Transverse colon (tissue), 4 donors: ENCODE measurements around the gene ZBTB46.

Experiments used
- CTCF ChIP-seq, 5 experiments: fragments of 200-600 bp in 3 of 5; fragments of 450-650 bp in 2 of 5; sonication (generic) in 3 of 5; IDR thresholded peaks; 1 replicate in 2 of 5; 2 replicates in 3 of 5; pipeline ENCODE4 v1.5.1; 2016 to 2017; ENCODE audit warnings: antibody characterized with exemption in 5 of 5, inconsistent platforms in 3 of 5, mild to moderate bottlenecking in 2 of 5, moderate library complexity in 1 of 5
- EP300 ChIP-seq: sonication (generic); formaldehyde crosslinking; IDR thresholded peaks from one replicate; pipeline ENCODE4 v1.6.1; 2017; ENCODE audit warnings: antibody characterized with exemption, low read depth
- POLR2A ChIP-seq: fragments of 450-650 bp; IDR thresholded peaks from one replicate; pipeline ENCODE4 v1.6.1; 2016; ENCODE audit warnings: antibody characterized with exemption, mild to moderate bottlenecking, moderate library complexity
- POLR2AphosphoS5 ChIP-seq, 3 donors: sonication (generic); formaldehyde crosslinking; IDR thresholded peaks; one replicate each; pipeline ENCODE4 v1.6.1; 2016; ENCODE audit warnings: antibody characterized with exemption in 3 of 3

GRCh38 chr20:63709149-63709527 is 121.9 kb downstream of the ZBTB46 start:
- TF ChIP-seq CTCF (IDR thresholded peaks at IDR 0.05) (no peak), EP300 (no peak), POLR2AphosphoS5 (IDR thresholded peaks at IDR 0.05) (no peak), POLR2A (no peak)
